Measurements from ENCODE around the gene SSBP3. TPM values are rescaled to one million over a fixed set of nuclear protein-coding genes. Genes with fewer than 3 reads are reported as not detected.
"Not testable (repeated sequence)": the region's sequence is repeated elsewhere in the genome, so short reads cannot be mapped to it uniquely, and the experiment has no call there.

SSBP3 gene
- total RNA-seq, 1 donor from 2014 or later: 47.3 TPM

GRCh38 chr1:54392401-54392800 lies 13.8 kb downstream of the SSBP3 start:
- no peak for DNase-seq (ENCODE audit: low spot score)

DNA sequence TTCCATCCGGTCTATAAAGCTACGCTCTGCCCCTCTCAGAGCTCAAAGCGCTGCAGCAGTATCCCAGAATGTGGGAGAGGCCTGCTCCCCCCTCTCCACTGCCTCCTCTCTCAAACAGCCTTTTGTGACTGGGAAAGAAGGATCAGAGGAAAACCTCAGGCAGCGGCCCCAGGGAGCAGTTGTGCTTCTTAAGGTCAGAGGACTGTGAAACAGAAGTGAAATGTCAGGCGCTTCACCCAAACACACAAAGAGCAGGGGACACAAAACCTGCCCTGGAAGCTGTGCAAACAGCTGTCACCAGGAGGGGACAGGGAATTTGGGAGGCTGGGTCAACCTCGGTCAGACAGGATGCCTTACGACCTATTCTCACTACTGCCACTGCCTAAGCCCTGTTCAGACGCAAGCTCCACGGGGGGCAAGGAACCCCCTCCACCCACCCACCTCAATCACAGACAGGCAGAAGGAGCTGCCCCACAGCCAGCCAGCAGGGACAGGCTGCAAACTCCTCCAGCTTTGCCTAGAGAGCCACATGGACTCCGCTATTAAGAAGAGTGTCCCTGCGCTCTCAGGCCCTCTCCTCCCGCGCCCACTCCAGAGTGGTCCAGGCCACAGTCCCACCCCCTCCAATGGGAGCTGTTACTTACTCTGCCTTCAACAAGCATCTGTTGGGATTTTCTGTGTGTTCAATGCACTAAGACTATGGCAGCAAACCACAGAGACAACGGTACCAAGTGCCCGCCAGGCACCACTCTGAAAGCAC lies 14.6 kb downstream of the SSBP3 start:
- DNase-seq (ENCODE audit: low spot score): no peak

DNA sequence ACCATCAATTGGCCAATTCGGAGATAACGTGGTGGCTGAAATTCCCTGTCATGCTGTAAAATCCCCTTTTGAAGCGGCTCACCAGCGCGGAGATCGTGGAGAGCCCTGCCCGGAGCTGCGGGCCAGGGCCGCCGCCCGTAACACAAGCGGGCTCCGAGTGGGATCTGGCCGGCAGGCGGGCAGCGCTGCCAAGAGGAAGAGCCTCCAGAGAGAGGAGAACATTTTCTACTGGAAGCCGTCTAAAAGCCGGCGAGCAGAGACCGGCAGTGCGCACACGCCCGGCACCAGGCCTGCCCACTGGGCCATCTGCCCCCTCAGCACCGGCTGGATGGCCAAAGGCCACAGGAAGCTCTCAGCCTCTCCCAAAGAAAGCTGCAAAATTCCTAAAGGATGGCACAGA lies 15.5 kb downstream of the SSBP3 start:
- DNase-seq (ENCODE audit: low spot score): no peak

GRCh38 chr1:54389608-54390007 lies 16.6 kb downstream of the SSBP3 start:
- DNase-seq (ENCODE audit: low spot score): not testable (repeated sequence)

DNA sequence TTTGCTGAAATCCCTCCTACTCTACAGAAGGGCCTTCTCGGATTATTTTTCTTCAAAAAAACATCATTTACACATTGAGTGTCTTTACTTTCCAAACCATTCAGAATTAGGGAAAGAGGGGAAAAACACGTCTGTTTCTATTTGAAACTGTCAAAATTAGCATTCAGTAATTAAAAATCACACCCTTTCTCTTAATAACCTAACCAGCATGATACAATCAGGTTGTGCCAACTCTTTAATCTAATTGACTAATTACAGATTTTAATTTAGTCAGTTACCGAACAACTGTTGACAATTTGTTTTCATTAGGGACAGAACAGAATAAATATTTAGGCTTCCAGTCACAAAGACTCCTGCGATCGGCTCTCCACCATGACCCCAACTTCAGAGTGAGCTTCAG lies 18.8 kb downstream of the SSBP3 start:
- DNase-seq (ENCODE audit: low spot score): no peak

DNA sequence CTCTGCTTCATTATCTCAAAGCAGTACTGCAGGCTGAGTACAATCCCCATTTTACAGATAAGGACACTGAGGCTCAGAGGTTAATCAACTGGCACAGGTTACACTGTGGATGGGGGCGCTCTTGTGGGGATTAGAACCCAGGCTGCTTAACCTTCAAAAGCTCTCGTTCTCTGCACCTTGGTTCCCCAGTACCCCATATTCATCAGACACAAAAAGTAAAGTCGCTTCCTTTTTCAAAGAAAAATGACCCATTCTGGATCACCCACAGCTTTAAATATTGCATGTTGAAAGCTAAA lies 20.5 kb downstream of the SSBP3 start:
- DNase-seq (ENCODE audit: low spot score): no peak

GRCh38 chr1:54384918-54385726 lies 21.1 kb downstream of the SSBP3 start:
- DNase-seq (ENCODE audit: low spot score): no peak

- DNase-seq (ENCODE audit: low spot score): no peak
These were observed 21.7 kb downstream of the SSBP3 start for GRCh38 chr1:54384471-54384870.

- no peak for DNase-seq (ENCODE audit: low spot score)
These were observed 24.7 kb downstream of the SSBP3 start for GRCh38 chr1:54381524-54381923.

GRCh38 chr1:54380290-54380882 lies 25.8 kb downstream of the SSBP3 start:
- no peak for DNase-seq (ENCODE audit: low spot score)

- DNase-seq (ENCODE audit: low spot score): no peak
These were observed 26.5 kb downstream of the SSBP3 start for GRCh38 chr1:54379555-54380289.

GRCh38 chr1:54378874-54379554 lies 27.2 kb downstream of the SSBP3 start:
- no peak for DNase-seq (ENCODE audit: low spot score)

DNA sequence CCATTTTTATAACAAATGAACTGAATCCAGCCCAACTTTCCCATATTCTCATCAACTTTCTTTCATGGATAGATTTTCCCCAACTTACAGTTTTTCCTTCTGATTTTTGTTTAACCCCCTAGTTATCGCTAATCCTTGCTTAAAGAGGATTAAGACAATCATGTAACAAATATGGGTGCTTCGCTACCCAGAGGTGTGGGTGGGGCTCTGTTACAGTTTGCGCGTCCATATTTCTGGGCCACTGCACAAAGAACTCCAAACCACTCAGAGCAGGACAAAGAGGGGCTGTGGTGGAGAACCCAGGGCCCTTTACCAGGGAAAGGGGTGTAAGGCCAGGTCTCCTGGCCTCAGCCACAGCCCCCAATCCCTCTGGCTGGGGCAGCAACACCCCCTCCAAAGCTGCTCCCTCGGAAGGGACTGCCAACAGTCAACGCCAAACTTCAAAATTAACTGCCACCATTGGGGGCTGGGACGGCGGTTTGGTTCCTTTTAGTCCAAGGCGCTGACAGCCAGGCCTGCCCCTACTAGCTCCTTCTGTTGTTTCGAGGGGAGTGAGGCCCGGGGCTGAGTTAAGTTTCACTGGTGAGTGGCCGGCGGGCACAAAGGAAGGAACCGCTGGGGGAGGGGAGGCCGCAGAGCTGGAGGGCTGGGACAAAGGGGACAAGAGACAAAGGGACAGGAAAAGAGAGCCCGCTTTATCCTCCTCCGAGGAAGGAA lies 27.9 kb downstream of the SSBP3 start:
- DNase-seq (ENCODE audit: low spot score): no peak

- no peak for DNase-seq (ENCODE audit: low spot score)
These were observed 29.0 kb downstream of the SSBP3 start for GRCh38 chr1:54377040-54377691.

DNA sequence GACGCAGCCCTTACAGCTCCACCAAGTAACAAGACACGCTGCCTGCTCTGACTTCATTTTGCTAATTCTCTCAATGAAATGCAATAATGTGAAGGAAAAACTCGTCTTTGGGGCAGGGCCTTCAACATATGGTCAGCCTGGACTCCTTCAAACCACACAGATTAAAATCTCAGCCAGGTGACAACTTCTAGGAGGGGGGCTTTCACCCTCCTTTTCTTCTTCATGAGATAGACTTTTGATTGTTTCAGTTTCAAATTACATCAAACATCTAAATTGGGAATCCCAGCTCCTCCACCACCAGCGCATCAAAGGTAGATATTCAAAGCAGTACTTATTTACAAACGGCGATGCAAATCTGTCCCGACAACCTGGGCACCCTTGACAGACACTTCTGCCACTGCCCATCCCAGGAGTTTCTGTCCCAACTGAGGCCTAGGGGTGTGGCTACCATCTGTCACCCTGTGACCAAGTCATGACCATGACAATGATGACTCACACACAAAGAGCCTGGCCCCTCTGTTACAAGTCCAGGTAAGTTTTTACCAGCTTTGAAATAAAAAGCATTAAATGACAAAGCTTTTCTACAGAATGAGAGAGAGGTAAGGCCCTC lies 29.7 kb downstream of the SSBP3 start:
- DNase-seq (ENCODE audit: low spot score): no peak

- no peak for DNase-seq (ENCODE audit: low spot score)
These were observed 30.3 kb downstream of the SSBP3 start for GRCh38 chr1:54375712-54376429.

DNA sequence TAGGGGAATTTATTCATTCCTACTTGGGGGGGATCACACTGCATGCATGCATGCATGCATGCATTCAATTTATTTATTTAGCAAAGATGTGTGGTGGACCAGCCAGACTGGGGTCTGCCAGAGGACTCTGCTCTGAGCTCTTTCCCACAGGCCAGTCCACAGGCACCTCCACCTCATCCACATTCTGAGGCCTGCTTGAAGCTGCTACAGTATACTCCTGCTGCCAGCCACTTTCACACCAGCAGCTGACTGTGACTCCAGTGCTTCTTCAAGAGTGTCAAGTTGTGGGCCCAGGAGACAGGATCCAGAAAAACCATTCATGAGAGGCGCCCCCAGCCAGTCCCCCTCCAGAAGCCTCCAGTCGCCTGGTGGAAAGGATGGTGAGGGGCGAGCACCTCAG lies 30.9 kb downstream of the SSBP3 start:
- DNase-seq (ENCODE audit: low spot score): no peak

GRCh38 chr1:54374766-54375165 lies 31.4 kb downstream of the SSBP3 start:
- no peak for DNase-seq (ENCODE audit: low spot score)

- no peak for DNase-seq (ENCODE audit: low spot score)
These were observed 33.2 kb downstream of the SSBP3 start for GRCh38 chr1:54372978-54373377.

- no peak for DNase-seq (ENCODE audit: low spot score)
These were observed 34.3 kb downstream of the SSBP3 start for GRCh38 chr1:54371942-54372275.
